ENCODE data around the gene GINS2.
A peak's percentile ranks its signal among the peaks of the same experiment; 100 is the strongest.

The GINS2 gene

DNA sequence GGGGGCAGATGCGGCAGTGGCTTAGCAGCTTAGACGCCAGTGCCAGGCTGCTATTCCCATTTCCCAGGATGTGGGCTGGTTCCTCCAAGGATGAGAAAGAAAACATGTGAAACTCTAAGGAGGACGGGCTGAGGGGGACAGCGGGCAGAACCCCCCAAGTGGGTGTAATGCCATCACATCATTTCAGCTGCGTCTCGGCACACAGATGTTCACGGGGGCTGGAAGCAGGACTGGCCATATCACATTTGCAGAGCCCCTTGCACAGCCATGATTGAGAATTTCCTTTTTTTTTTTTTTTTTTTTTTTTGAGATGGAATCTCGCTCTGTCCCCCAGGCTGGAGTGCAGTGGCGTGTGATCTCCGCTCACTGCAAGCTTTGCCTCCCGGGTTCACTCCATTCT is 15.3 kb upstream of the GINS2 start:
- DNase-seq (ENCODE audit: low read depth): no peak
- TF ChIP-seq, protein P1, sequence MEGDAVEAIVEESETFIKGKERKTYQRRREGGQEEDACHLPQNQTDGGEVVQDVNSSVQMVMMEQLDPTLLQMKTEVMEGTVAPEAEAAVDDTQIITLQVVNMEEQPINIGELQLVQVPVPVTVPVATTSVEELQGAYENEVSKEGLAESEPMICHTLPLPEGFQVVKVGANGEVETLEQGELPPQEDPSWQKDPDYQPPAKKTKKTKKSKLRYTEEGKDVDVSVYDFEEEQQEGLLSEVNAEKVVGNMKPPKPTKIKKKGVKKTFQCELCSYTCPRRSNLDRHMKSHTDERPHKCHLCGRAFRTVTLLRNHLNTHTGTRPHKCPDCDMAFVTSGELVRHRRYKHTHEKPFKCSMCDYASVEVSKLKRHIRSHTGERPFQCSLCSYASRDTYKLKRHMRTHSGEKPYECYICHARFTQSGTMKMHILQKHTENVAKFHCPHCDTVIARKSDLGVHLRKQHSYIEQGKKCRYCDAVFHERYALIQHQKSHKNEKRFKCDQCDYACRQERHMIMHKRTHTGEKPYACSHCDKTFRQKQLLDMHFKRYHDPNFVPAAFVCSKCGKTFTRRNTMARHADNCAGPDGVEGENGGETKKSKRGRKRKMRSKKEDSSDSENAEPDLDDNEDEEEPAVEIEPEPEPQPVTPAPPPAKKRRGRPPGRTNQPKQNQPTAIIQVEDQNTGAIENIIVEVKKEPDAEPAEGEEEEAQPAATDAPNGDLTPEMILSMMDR (conservative IDR thresholded peaks at IDR 0.05; ENCODE audit: low read length): no peak
- no peak overlapping the region for H3K4me3 ChIP-seq (ENCODE audit: low read length)

DNA sequence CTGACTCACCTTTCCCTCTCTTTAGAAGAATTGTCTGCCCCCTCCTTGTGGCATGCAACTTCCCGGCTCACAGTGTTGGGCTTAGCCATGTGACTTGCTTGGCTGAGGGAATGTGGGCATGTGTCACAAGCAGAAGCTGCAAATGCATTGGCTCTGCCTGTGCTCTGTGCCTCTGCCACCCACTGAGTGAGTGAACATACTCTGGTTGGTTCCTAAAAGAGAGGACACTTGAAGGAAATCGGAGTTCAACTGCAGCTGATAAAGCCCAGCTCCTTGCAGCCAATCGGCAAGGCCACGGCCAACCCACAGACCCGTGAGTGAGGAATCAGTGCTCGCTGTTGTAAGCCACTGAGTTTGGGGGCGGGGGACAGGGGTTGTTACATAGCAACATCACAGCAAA is 10.9 kb upstream of the GINS2 start:
- H3K4me3 ChIP-seq (ENCODE audit: low read length): no peak overlapping the region
- DNase-seq (ENCODE audit: low read depth): peak; percentile 53
- TF ChIP-seq, protein P1 (conservative IDR thresholded peaks at IDR 0.05; ENCODE audit: low read length): no peak

DNA sequence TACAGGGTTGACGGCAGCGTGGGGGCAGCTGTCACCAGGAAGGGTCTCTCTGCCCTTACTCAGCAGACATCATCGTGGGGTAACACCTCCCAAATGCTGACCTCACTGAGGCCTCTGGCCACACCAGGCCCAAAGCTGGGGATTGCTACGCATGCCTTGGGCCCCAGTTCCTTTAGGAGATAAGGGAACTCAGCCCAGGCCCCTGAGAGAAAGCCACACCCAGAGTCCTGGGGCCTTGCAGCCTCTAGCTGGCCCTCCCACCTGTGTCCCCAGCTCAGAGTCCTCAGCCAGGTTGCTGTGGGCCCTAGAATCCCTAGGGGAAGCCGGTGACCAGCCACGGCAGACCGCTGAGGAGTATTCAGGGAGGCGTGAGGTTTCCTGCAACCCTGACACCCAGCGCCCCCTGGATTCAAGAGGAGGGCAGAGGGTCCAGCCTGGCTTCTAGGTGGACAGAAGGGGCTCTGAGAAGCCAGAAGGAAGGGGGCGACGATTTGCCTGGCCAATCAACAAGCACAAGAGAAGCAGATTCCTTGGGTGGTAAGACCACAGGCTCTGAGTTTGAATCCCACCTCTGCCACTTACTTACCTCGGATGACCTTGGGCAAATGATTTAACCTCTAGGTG is 10.3 kb upstream of the GINS2 start:
- no peak for DNase-seq (ENCODE audit: low read depth)
- no peak overlapping the region for H3K4me3 ChIP-seq (ENCODE audit: low read length)
- TF ChIP-seq, protein P1 (conservative IDR thresholded peaks at IDR 0.05; ENCODE audit: low read length): no peak

DNA sequence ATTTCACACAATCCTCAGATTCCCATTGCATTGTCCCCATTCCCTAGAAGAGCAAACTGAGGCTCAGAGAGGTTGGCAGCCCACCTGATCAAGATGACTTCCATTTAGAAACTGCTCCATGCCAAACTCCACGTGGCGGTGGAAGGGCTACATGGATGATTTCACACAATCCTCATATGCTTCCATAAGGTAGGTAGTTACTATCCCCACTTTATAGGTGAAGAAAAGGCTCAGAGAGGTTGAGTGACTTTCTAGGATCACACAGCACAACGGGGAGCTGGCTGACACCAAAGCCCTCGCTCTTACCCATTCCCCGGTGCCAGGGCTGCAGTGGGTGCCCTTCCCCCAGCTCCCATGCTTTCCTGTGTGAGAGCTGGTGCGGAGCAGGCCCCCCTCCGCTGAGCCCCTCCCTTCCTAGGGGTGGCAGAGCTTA is 9.7 kb upstream of the GINS2 start:
- TF ChIP-seq, protein P1 (conservative IDR thresholded peaks at IDR 0.05; ENCODE audit: low read length): no peak
- no peak for DNase-seq (ENCODE audit: low read depth)
- no peak overlapping the region for H3K4me3 ChIP-seq (ENCODE audit: low read length)

DNA sequence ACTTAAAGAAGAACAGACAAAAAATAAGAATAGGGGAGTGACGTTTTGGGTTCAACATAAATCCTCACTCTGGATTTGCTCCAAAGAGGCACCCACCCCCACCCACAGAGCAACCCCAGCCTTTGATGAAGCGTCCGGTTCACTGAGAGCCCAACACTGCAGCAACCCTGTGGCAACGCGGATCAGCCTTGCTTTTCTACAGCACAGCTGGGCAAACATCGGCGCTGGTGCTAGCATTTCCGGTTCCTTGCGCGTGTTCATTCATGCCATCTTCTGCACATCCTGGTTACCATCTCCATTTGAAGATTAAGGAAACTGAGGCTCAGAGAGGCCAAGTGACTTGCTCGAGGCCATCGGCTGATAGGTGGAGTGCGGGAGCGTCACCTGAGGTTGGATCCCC is 8.7 kb upstream of the GINS2 start:
- no peak for DNase-seq (ENCODE audit: low read depth)
- H3K4me3 ChIP-seq (ENCODE audit: low read length): no peak overlapping the region
- TF ChIP-seq, protein P1 (conservative IDR thresholded peaks at IDR 0.05; ENCODE audit: low read length): no peak

DNA sequence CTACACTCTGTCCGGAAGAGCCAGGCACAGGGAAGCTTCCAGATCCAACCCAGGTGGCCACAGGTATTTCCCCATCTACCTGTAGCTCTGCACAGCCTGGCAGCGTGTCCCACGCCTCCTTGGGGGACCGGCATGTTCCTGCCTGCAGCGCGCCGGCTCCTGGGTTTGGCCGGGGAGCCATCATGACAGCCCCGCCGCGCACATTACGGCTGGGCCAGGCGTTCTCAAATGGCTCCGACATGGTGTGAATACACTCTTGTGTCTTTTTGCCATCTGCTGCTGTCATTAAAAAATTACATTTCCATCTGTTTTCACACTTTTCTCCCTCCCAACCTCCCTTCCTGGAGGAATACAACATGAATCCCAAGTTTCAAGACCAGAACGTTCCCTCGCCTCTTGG is 8.0 kb upstream of the GINS2 start:
- TF ChIP-seq, protein P1 (conservative IDR thresholded peaks at IDR 0.05; ENCODE audit: low read length): no peak
- no peak for DNase-seq (ENCODE audit: low read depth)
- no peak overlapping the region for H3K4me3 ChIP-seq (ENCODE audit: low read length)
